NT2/D1 (cell line): Measurements from ENCODE around the gene STAT4.

Source experiments
- YY1 ChIP-seq: IDR thresholded peaks from 2 replicates; pipeline ENCODE4 v1.6.1; 2011; ENCODE audit not compliant: insufficient read length, insufficient read depth
- ZNF274 ChIP-seq: IDR thresholded peaks from 2 replicates; pipeline ENCODE4 v1.6.1; 2011; ENCODE audit warnings: mild to moderate bottlenecking, low read depth, low read length

- TF ChIP-seq YY1 (no peak), ZNF274 (no peak)
These were observed 170.7 kb downstream of the STAT4 start for GRCh38 chr2:190979906-190980629.
